HL-60 (cell line): ENCODE data around the gene SEMA6B.

Source experiments
- GABPA ChIP-seq: IDR thresholded peaks from 2 replicates; pipeline ENCODE4 v1.6.1; 2012; ENCODE audit warnings: low read depth
- POLR2AphosphoS5 ChIP-seq: IDR thresholded peaks from 2 replicates; pipeline ENCODE4 v1.6.1; 2012; ENCODE audit warnings: low read depth
- TF ChIP-seq, protein P1 (sequence below): IDR thresholded peaks from one replicate; pipeline ENCODE4 v1.5.1; 2011; ENCODE audit warnings: low read length, control low read depth, inconsistent platforms; ENCODE audit not compliant: insufficient read depth
- TF ChIP-seq, protein P2 (sequence below): IDR thresholded peaks from 2 replicates; pipeline ENCODE4 v1.6.1; 2012; ENCODE audit warnings: low read depth; ENCODE audit not compliant: insufficient replicate concordance

DNA sequence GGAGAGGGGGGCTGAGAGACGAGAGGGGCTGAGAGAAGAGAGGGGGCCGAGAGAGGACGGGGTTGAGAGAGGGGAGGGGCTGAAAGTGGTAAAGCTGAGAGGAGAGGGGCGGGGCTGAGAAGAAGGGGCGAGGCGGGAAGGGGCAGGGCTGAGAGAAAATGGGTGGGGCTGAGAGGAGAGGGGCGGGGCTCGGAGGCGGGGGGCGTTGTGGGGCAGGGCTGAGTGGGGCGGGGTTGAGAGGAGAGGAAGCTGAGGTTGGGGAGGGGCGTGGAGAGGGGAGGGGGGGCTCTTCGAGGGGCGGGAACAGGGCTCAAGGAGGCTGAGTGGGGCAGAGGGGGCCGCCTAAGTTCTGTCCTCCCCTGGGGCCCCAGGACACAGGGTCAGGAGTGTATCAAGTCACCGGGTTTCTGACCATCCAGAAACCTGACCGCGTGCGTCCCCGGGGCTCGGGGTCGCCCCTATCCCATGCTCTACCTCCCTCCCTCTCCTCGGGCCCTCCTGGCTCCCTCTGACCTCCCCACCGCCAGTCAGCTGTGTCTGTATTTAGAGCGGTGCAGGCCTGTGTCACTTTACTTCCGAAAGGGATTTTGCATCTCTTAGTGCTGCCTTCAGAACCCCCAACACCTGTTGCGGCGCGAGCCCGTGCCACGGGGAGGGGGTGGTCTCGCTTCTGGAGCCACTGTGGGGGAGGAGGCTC, 38.6 kb upstream of the SEMA6B start:
- TF ChIP-seq, protein P1, sequence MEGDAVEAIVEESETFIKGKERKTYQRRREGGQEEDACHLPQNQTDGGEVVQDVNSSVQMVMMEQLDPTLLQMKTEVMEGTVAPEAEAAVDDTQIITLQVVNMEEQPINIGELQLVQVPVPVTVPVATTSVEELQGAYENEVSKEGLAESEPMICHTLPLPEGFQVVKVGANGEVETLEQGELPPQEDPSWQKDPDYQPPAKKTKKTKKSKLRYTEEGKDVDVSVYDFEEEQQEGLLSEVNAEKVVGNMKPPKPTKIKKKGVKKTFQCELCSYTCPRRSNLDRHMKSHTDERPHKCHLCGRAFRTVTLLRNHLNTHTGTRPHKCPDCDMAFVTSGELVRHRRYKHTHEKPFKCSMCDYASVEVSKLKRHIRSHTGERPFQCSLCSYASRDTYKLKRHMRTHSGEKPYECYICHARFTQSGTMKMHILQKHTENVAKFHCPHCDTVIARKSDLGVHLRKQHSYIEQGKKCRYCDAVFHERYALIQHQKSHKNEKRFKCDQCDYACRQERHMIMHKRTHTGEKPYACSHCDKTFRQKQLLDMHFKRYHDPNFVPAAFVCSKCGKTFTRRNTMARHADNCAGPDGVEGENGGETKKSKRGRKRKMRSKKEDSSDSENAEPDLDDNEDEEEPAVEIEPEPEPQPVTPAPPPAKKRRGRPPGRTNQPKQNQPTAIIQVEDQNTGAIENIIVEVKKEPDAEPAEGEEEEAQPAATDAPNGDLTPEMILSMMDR = no peak
- TF ChIP-seq POLR2AphosphoS5 (no peak), GABPA (no peak)
- TF ChIP-seq, protein P2, sequence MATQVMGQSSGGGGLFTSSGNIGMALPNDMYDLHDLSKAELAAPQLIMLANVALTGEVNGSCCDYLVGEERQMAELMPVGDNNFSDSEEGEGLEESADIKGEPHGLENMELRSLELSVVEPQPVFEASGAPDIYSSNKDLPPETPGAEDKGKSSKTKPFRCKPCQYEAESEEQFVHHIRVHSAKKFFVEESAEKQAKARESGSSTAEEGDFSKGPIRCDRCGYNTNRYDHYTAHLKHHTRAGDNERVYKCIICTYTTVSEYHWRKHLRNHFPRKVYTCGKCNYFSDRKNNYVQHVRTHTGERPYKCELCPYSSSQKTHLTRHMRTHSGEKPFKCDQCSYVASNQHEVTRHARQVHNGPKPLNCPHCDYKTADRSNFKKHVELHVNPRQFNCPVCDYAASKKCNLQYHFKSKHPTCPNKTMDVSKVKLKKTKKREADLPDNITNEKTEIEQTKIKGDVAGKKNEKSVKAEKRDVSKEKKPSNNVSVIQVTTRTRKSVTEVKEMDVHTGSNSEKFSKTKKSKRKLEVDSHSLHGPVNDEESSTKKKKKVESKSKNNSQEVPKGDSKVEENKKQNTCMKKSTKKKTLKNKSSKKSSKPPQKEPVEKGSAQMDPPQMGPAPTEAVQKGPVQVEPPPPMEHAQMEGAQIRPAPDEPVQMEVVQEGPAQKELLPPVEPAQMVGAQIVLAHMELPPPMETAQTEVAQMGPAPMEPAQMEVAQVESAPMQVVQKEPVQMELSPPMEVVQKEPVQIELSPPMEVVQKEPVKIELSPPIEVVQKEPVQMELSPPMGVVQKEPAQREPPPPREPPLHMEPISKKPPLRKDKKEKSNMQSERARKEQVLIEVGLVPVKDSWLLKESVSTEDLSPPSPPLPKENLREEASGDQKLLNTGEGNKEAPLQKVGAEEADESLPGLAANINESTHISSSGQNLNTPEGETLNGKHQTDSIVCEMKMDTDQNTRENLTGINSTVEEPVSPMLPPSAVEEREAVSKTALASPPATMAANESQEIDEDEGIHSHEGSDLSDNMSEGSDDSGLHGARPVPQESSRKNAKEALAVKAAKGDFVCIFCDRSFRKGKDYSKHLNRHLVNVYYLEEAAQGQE = no peak
